Uterus (tissue), 4 donors: ENCODE data around the gene DPEP2. TPM values are rescaled to one million over a fixed set of nuclear protein-coding genes. Genes with fewer than 3 reads are reported as not detected.

ENCODE experiments used
- DNase-seq, 2 donors: peaks; one replicate each; pipeline ENCODE4 v3.0.0-alpha.2; 2019 to 2020
- H3K27ac ChIP-seq, 2 donors: fragments of 200-600 bp; sonication (generic); 1 replicate in 1 of 2; 2 replicates in 1 of 2; pipeline ENCODE4 v1.5.1; 2016 to 2018
- H3K27me3 ChIP-seq, 2 donors: fragments of 200-600 bp; sonication (generic); one replicate each; pipeline ENCODE4 v1.5.1; 2018 to 2019; ENCODE audit warnings: control low read depth in 1 of 2
- H3K36me3 ChIP-seq, 2 donors: fragments of 200-600 bp; sonication (generic); one replicate each; pipeline ENCODE4 v1.5.1; 2019; ENCODE audit warnings: control low read depth in 1 of 2
- H3K4me1 ChIP-seq, 2 donors: fragments of 200-600 bp; sonication (generic); one replicate each; pipeline ENCODE4 v1.5.1; 2018 to 2019; ENCODE audit warnings: control low read depth in 1 of 2
- H3K4me3 ChIP-seq, 2 donors: fragments of 200-600 bp; sonication (generic); 1 replicate in 1 of 2; 2 replicates in 1 of 2; pipeline ENCODE4 v1.5.1; 2018 to 2019; ENCODE audit warnings: mild to moderate bottlenecking in 1 of 2
- H3K9me3 ChIP-seq, 2 donors: fragments of 200-600 bp; sonication (generic); one replicate each; pipeline ENCODE4 v1.5.1; 2019; ENCODE audit warnings: control low read depth in 1 of 2
- POLR2A ChIP-seq, 2 donors: fragments of 450-650 bp; IDR thresholded peaks; one replicate each; pipeline ENCODE4 v1.6.1; 2016; ENCODE audit warnings: antibody characterized with exemption in 2 of 2, mild to moderate bottlenecking in 1 of 2, moderate library complexity in 1 of 2
- intact Hi-C: fragments of 100-400 bp; cut with DNase I; formaldehyde crosslinking; loops from one replicate; pipeline ENCODE4 v1.15.1; 2023; ENCODE audit warnings: low total_unique reads
- total RNA-seq, 4 donors: library from RNA; depleted of rRNA in 3 of 4; stranded (reverse); fragments of >200 nt in 3 of 4; gene quantifications; one replicate each; pipeline versions ENCODE4 v1.1.0 to v1.2.4, GENCODE V29; 2014 to 2023
- TF ChIP-seq, protein P1 (sequence below), 4 experiments: fragments of 200-600 bp in 2 of 4; fragments of 450-650 bp in 2 of 4; sonication (generic) in 2 of 4; IDR thresholded peaks; one replicate each; pipeline ENCODE4 v1.5.1; 2016 to 2019; ENCODE audit warnings: antibody characterized with exemption in 4 of 4, mild to moderate bottlenecking in 2 of 4, moderate library complexity in 1 of 4
- donor health status: DM: yes; HTN: yes; CAD: no.

The DPEP2 gene
- total RNA-seq, 4 donors from 2014 or later: 0.77 to 2.3 (median 0.83) TPM; not detected in 1

DNA sequence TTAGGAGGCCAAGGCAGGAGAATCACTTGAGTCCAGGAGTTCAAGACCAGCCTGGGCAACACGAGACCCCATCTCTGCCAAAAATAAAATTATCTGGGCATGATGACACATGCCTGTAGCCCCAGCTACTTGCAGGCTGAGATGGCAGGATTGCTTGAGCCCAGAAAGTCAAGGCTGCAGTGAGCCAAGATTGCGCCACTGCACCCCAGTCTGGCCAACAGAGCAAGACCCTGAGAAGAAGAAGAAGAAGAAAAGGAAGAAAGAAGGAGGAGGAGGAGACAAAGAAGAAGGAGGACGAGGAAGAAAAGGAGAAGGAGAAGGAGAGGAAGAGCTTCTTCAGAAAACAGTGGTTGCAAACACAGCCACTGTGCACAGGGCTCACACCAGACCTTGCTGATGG lies 10.6 kb downstream of the DPEP2 start:
- no peaks in the 10 kb centered on the region for H3K27me3 ChIP-seq
- peaks cover 0 to 10% of the 10 kb centered on the region in 2 donors for H3K4me1 ChIP-seq
- H3K27ac ChIP-seq: no peak overlapping the region
- no peak for DNase-seq
- TF ChIP-seq, protein P1, sequence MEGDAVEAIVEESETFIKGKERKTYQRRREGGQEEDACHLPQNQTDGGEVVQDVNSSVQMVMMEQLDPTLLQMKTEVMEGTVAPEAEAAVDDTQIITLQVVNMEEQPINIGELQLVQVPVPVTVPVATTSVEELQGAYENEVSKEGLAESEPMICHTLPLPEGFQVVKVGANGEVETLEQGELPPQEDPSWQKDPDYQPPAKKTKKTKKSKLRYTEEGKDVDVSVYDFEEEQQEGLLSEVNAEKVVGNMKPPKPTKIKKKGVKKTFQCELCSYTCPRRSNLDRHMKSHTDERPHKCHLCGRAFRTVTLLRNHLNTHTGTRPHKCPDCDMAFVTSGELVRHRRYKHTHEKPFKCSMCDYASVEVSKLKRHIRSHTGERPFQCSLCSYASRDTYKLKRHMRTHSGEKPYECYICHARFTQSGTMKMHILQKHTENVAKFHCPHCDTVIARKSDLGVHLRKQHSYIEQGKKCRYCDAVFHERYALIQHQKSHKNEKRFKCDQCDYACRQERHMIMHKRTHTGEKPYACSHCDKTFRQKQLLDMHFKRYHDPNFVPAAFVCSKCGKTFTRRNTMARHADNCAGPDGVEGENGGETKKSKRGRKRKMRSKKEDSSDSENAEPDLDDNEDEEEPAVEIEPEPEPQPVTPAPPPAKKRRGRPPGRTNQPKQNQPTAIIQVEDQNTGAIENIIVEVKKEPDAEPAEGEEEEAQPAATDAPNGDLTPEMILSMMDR (IDR thresholded peaks at IDR 0.05): no peak
- no peak for TF ChIP-seq POLR2A (IDR thresholded peaks at IDR 0.05)
- intact Hi-C loops: no loop called here
- no peaks in the 10 kb centered on the region for H3K9me3 ChIP-seq
- no peaks in the 10 kb centered on the region for H3K36me3 ChIP-seq
- no peak overlapping the region for H3K4me3 ChIP-seq

DNA sequence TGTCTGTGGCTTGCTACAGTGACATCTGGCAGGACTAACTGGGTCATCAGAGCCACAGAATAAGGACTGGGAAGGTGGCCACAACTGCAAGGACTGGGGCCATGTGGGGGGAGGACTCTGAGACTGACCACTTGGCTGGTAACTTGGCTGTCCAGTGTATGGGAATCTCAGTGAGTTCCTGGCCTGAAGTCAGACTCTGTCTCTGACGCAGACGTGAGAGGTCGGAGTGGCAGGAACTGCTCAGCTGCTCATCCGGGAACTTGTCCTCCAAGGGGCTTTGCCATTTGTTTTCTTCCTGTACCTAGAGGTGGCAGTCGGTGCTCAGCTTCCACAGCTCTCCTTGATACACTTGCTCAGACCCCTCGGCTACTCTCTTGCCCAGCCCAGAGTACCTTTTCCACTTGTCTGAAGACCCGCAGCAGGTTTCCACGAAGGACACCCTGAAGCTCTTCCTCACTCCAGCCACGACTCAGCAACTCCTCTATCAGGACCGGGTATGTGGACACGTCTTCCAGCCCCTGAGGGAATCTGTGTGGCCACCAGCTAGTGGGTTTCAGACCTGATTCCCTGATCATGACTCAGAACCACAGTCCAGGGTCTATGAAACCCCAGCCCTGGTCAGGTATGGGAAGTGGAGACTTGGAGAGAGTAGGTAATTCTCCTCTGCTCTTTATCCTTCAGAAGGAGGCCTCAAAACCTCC lies 11.7 kb downstream of the DPEP2 start:
- Histone ChIP-seq H3K4me3 (no peak overlapping the region), H3K4me1 (no peaks in the 10 kb centered on the region), H3K27ac (peak overlapping the region; percentile 28 to 52), H3K9me3 (no peaks in the 10 kb centered on the region), H3K27me3 (no peaks in the 10 kb centered on the region), H3K36me3 (no peaks in the 10 kb centered on the region)
- peak in 1 of 2 donors; percentile 33 for DNase-seq
- intact Hi-C loops: no loop called here
- TF ChIP-seq, protein P1 (IDR thresholded peaks at IDR 0.05): no peak
- no peak for TF ChIP-seq POLR2A (IDR thresholded peaks at IDR 0.05)

DNA sequence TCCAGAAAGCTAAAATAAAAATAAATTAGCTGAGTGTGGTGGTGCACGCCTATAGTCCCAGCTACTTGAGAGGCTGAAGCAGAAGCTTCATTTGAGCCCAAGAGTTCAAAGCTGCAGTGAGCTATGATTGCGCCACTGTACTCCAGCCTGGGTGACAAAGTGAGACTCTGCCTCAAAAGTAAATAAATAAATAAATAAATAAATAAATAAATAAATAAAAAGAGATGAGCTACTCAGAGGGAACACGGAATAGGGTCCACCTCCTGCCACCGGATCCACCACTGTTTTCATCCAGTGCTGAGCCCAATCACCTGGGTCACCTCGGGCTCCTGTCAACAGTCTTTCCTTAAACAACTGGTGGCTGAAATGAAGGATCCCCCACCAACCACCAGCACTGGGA lies 12.3 kb downstream of the DPEP2 start:
- H3K36me3 ChIP-seq: no peaks in the 10 kb centered on the region
- H3K9me3 ChIP-seq: no peaks in the 10 kb centered on the region
- H3K27ac ChIP-seq: peak overlapping the region; percentile 28 to 52
- no peaks in the 10 kb centered on the region for H3K4me1 ChIP-seq
- intact Hi-C loops: no loop called here
- H3K27me3 ChIP-seq: no peaks in the 10 kb centered on the region
- TF ChIP-seq, protein P1 (IDR thresholded peaks at IDR 0.05): no peak
- no peak for TF ChIP-seq POLR2A (IDR thresholded peaks at IDR 0.05)
- H3K4me3 ChIP-seq: no peak overlapping the region
- no peak for DNase-seq

DNA sequence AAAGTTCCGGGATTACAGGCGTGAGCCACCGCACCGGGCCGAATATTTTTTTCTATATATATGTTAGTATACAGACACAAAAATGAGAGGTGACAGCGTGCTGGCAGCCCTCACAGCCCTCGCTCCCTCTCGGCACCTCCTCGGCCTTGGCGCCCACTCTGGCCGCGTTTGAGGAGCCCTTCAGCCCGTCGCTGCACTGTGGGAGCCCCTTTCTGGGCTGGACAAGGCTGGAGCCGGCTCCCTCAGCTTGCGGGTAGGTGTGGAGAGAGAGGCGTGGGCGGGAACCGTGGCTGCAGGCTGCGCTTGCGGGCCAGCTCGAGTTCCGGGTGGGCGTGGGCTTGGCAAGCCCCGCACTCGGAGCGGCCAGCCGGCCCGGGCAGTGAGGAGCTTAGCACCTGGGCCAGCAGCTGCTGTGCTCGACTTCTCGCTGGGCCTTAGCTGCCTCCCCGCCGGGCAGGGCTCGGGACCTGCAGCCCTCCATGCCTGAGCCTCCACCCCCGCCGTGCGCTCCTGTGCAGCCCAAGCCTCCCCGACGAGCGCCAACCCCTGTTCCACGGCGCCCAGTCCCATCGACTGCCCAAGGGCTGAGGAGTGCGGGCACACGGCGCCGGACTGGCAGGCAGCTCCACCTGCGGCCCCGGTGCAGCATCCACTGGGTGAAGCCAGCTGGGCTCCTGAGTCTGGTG lies 17.1 kb downstream of the DPEP2 start:
- H3K27ac ChIP-seq: no peak overlapping the region
- H3K36me3 ChIP-seq: no peaks in the 10 kb centered on the region
- no peaks in the 10 kb centered on the region for H3K4me1 ChIP-seq
- no peak overlapping the region for H3K4me3 ChIP-seq
- no peak for TF ChIP-seq POLR2A (IDR thresholded peaks at IDR 0.05)
- TF ChIP-seq, protein P1 (IDR thresholded peaks at IDR 0.05): no peak
- DNase-seq: no peak
- no peaks in the 10 kb centered on the region for H3K9me3 ChIP-seq
- no peaks in the 10 kb centered on the region for H3K27me3 ChIP-seq
- intact Hi-C loops: no loop called here

DNA sequence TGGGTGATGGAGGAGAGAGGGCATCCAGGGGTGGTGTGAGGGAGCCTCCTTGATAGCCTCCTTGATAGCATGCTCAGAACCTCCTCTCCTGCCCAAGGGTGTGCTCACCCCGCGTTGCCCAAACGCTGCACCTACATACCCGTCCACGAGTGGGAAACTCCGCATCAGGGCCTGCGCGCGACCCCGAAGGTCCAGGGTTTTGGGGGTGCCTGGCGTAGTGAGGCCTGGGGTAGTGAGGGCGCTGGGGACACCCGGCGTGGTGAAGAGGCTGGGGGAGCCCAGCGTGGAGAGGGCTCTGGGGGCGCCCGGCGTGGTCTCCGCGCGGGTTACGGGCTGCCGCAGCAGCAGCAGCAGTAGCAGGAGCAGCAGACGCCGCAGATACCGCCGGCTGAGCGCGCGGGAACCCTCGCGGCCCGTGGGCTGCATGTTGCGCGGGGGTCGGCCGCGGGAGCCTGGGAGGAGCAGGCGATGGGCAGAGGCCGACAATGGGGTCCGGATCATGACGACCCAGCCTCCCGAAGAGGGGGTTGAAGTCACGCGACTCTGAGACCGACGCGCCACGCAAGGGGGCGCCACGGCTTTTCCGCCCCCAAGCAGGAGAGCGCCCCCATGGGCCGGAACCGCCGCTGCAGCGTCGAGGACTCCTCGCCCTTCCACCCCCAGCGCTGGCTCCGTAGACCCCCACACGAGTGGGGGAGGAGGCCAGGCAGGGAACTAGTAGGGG lies 19.2 kb downstream of the DPEP2 start, which contains the start of gene DPEP3:
Gene DPEP3, minus strand, starts transcription at position 545 of the 724 bp plus-strand sequence. Its CDS starts 119 bp downstream, at position 426.
- Histone ChIP-seq H3K36me3 (no peaks in the 10 kb centered on the region), H3K27ac (no peak within 1 kb of the TSS), H3K4me3 (no peak within 1 kb of the TSS), H3K27me3 (no peaks in the 10 kb centered on the region), H3K4me1 (no peaks in the 10 kb centered on the region), H3K9me3 (no peaks in the 10 kb centered on the region)
- DNase-seq: no peak
- no peak for TF ChIP-seq POLR2A (IDR thresholded peaks at IDR 0.05)
- intact Hi-C loops: no loop called here
